MCF 10A (cell line): ENCODE measurements around the gene NUCKS1. TPM values are rescaled to one million over a fixed set of nuclear protein-coding genes. Genes with fewer than 3 reads are reported as not detected.

Source experiments
- Bru-seq: library from RNA; stranded (reverse); fragments of 400-500 nt; gene quantifications from one replicate; lab custom pipeline; 2021; lab: Mats Ljungman, UMichigan
- BruChase-seq, 2 experiments: library from RNA; stranded (reverse); fragments of 400-500 nt; gene quantifications; one replicate each; lab custom pipeline; 2021; lab: Mats Ljungman, UMichigan
- BruUV-seq: library from RNA; stranded (reverse); fragments of 400-500 nt; replicated peaks from 2 replicates; lab custom pipeline; 2021; lab: Mats Ljungman, UMichigan
- CTCF ChIA-PET: fragments of 300-600 bp; sonication (Branson Sonifier 250); formaldehyde crosslinking; extraction: SDS; loops from one replicate; lab custom pipeline; 2021; ENCODE audit warnings: antibody characterized with exemption, inconsistent platforms; lab: Yijun Ruan, JAX
- POLR2A ChIA-PET: fragments of 300-600, 350-650 bp; sonication (Branson Sonifier 250); formaldehyde crosslinking; extraction: SDS; loops from one replicate; lab custom pipeline; 2020; ENCODE audit warnings: antibody characterized with exemption, inconsistent platforms; lab: Yijun Ruan, JAX
- DNase-seq: peaks from one replicate; pipeline ENCODE4 v3.0.0-alpha.2; 2018; ENCODE audit not compliant: unreplicated experiment
- H3K27ac Mint-ChIP-seq: one replicate; pipeline ENCODE4 v1.8.0; 2022; ENCODE audit warnings: mild to moderate bottlenecking, low read depth, mixed read lengths; ENCODE audit not compliant: unreplicated experiment
- H3K27me3 Mint-ChIP-seq: one replicate; pipeline ENCODE4 v1.8.0; 2022; ENCODE audit warnings: mixed read lengths; ENCODE audit not compliant: insufficient read depth, unreplicated experiment
- H3K36me3 Mint-ChIP-seq: one replicate; pipeline ENCODE4 v1.8.0; 2022; ENCODE audit warnings: mild to moderate bottlenecking, moderate library complexity, mixed read lengths; ENCODE audit not compliant: insufficient read depth, unreplicated experiment
- H3K4me1 Mint-ChIP-seq: one replicate; pipeline ENCODE4 v1.8.0; 2022; ENCODE audit warnings: mixed read lengths; ENCODE audit not compliant: insufficient read depth, unreplicated experiment
- H3K4me3 Mint-ChIP-seq: one replicate; pipeline ENCODE4 v1.8.0; 2022; ENCODE audit warnings: mild to moderate bottlenecking, moderate library complexity, mixed read lengths; ENCODE audit not compliant: unreplicated experiment
- H3K9me3 Mint-ChIP-seq: one replicate; pipeline ENCODE4 v1.8.0; 2022; ENCODE audit warnings: mixed read lengths; ENCODE audit not compliant: unreplicated experiment
- intact Hi-C: fragments of 100-400 bp; cut with micrococcal nuclease; formaldehyde crosslinking; loops from 2 replicates; pipeline ENCODE4 v1.14.1; 2022
- long read RNA-seq: library from polyadenylated mRNA; stranded (forward); transcript quantifications from one replicate; pipeline ENCODE4 v2.0.0, GENCODE V29; 2022
- total RNA-seq: library from RNA; stranded (reverse); gene quantifications from 2 replicates; pipeline ENCODE4 v1.2.3, GENCODE V29; 2022
- TF ChIP-seq, protein P1 (sequence below): fragments of 200-600 bp; IDR thresholded peaks from one replicate; pipeline ENCODE4 v1.8.0; 2022; ENCODE audit warnings: antibody characterized with exemption, mild to moderate bottlenecking; ENCODE audit not compliant: unreplicated experiment

Gene NUCKS1, protein sequence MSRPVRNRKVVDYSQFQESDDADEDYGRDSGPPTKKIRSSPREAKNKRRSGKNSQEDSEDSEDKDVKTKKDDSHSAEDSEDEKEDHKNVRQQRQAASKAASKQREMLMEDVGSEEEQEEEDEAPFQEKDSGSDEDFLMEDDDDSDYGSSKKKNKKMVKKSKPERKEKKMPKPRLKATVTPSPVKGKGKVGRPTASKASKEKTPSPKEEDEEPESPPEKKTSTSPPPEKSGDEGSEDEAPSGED
- total RNA-seq: 605 and 615 TPM in 2 replicates
- Bru-seq, nascent RNA: percentile 99 among the genes with signal in this experiment
- BruChase-seq, experiment 1, labeled RNA remaining after a 6-hour chase: percentile 100 among the genes with signal in this experiment
- BruChase-seq, experiment 2, labeled RNA remaining after a 2-hour chase: percentile 99 among the genes with signal in this experiment
- long read RNA-seq, full-length matches to known transcripts: 4 of 126 reads
- long read RNA-seq, partial matches to known transcripts: 5 of 126 reads
- long read RNA-seq, other reads (novel, unspliced or antisense): 117 of 126 reads

DNA sequence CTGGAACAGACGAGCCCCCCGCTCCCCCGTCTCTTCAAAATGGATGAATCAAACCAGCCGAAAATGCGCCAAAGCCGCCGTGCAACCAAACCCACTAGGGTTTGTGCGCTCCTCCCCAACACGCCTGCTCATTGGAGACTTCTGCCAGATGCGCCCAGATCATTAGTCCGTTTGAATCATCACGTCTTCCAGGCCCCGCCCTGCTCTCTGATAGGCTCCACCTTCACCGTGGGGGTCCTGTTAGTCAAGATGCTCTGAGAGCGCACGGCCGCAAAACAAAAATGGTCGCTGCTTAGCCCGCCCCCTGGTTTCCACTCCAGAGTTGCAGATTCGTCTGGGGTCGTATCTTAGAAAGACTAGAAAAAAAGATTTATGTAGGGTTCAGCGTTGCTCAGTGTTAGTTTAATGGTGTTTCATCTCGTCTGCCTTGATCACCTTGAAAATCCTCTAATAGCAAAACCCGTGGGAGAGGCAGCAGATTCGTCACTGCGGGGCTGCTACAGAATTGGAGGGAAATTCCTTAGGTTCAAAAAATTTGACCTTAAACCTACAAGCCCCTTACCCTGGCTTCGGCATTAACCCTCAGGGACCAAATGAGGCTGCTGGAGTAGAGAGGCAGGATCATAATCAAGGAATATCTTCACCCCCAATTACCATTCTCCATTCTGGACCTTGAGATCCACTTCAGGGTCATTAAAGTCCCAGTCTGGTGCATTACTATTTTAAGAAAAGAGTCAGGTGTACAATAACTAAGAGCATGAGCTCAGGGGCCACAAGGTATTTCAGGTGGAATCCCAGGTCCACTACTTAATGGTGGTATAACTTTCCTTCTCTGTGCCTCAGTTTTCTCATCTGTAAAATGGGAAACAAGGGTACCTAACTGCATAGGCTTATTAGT is at the start of gene NUCKS1:
Gene NUCKS1 (minus strand): TSS at position 45 of the 898 bp plus-strand sequence. CDS start 209 bp downstream, outside the sequence.
- Mint-ChIP-seq H3K4me1 (peaks cover 15% of the 10 kb centered on the region), H3K9me3 (no peaks in the 10 kb centered on the region), H3K36me3 (peaks cover 25% of the 10 kb centered on the region), H3K27me3 (peaks cover 1% of the 10 kb centered on the region), H3K27ac (peak within 1 kb of the TSS; percentile 96), H3K4me3 (peak within 1 kb of the TSS; percentile 80)
- TSS peak; percentile 86 for BruUV-seq
- TF ChIP-seq, protein P1, sequence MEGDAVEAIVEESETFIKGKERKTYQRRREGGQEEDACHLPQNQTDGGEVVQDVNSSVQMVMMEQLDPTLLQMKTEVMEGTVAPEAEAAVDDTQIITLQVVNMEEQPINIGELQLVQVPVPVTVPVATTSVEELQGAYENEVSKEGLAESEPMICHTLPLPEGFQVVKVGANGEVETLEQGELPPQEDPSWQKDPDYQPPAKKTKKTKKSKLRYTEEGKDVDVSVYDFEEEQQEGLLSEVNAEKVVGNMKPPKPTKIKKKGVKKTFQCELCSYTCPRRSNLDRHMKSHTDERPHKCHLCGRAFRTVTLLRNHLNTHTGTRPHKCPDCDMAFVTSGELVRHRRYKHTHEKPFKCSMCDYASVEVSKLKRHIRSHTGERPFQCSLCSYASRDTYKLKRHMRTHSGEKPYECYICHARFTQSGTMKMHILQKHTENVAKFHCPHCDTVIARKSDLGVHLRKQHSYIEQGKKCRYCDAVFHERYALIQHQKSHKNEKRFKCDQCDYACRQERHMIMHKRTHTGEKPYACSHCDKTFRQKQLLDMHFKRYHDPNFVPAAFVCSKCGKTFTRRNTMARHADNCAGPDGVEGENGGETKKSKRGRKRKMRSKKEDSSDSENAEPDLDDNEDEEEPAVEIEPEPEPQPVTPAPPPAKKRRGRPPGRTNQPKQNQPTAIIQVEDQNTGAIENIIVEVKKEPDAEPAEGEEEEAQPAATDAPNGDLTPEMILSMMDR: no peak
- intact Hi-C loops: no loop called here
- peak; percentile 100 for DNase-seq
- CTCF ChIA-PET: interaction anchor here (0.5 to 1.1 kb wide), 4 partner anchors 16 to 425 kb away, joined by 3 to 4 read pairs (median 3); partner anchors contain the start of gene RAB29
- POLR2A ChIA-PET: interaction anchor here (0.6 to 3.8 kb wide), 25 partner anchors 9 to 1571 kb away, joined by 3 to 78 read pairs (median 4); partner anchors contain the start of genes ELK4, RAB29, SLC41A1 and SLC45A3

DNA sequence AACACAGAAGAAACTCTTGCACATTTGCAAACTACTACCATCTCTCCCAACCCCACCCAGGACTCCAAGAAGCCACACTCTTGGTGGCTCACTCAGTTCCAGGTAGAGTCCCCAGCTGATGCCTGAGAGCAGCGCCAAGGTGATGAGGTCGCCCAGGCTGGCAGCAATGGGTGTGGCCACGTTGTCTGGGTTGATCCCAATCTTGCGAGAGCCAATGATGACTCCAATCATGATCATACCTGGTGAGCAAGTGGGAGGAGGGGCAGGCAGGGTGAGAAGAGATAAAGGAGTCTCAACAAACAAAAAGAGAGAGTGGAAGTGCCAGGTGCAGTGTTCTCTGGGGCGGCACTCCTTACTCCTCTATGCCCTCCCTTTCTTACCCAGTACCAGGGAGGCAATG is 48.6 kb upstream of the NUCKS1 start:
- intact Hi-C loops: no loop called here
- H3K27me3 Mint-ChIP-seq: no peaks in the 10 kb centered on the region
- ChIA-PET POLR2A (no interaction called here), CTCF (interaction anchor here (9.2 to 10.4 kb wide), 2 partner anchors 108 to 183 kb away, joined by 75 to 174 read pairs; no protein-coding TSS in a partner anchor)
- TF ChIP-seq, protein P1: no peak
- DNase-seq: no peak
- peaks cover 13% of the 10 kb centered on the region for H3K36me3 Mint-ChIP-seq
- no peak overlapping the region for H3K27ac Mint-ChIP-seq
- BruUV-seq: no TSS peak
- no peak overlapping the region for H3K4me3 Mint-ChIP-seq
- H3K9me3 Mint-ChIP-seq: no peaks in the 10 kb centered on the region
- H3K4me1 Mint-ChIP-seq: peaks cover 5% of the 10 kb centered on the region

DNA sequence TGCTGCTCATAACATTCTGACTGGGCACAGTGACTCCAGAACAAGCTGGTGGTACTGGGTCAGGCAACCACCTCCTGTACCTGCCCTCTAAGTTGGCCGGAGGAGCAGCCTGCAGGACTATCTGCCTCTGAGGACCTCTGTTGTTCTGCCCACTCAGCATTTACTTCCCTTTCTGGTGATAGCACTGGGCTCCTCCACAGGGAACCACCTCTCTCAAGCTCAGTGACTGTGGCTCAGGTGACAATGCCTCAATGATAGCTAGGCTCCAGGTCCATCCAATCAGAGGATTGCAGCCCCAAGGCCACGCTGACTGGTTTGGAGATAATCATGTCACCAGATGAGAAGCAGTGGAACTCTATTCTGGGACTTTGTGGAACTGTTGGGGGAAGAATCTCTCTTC is 47.2 kb upstream of the NUCKS1 start:
- Mint-ChIP-seq H3K27ac (no peak overlapping the region), H3K9me3 (no peaks in the 10 kb centered on the region), H3K4me1 (peaks cover 5% of the 10 kb centered on the region), H3K36me3 (peaks cover 18% of the 10 kb centered on the region), H3K4me3 (no peak overlapping the region), H3K27me3 (no peaks in the 10 kb centered on the region)
- TF ChIP-seq, protein P1: no peak
- no peak for DNase-seq
- BruUV-seq: no TSS peak
- ChIA-PET POLR2A (interaction anchor here (1.2 kb wide), 1 partner anchor 14 kb away, joined by 3 read pairs; no protein-coding TSS in a partner anchor), CTCF (interaction anchor here (0.7 to 10.4 kb wide), 5 partner anchors 14 to 184 kb away, joined by 3 to 174 read pairs (median 10); no protein-coding TSS in a partner anchor)
- intact Hi-C loops: no loop called here
